ENCODE measurements around the gene MYH11.

Gene MYH11

DNA sequence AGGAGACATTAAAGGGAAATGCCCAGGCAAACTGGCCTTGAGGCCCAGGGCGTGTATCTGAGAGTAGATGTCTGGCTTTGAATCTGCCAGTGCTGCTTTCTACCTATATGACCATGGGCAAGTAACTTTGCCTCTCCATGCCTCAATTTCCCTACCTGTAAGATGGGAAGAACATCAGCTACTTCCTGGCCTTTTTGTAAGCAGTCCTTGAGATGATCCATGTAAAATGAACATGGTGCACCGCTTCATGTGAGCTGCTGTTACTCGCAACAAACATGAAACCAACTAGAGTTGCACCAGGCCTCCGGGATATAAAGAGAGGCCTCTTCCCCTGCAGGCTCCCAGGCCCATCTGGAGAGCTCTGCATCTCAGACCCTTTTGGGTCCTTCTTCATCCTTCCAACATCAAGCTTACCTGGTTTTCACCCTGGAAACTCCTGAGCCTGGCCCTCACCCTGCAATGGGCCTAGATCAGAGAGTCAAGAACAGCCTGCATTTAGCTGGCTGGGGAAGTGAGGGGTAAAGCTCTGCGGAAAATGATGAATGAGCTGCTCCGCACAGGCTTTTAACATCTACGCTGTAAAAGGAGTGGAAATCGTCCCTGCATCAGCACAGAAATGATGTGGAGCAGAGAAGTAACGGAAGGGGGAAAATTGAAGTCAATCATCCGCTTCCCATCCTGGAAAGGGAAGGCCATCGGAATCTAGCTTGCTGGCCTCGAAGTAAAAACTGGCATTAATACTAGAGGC lies 2.3 kb upstream of the MYH11 start:
- Histone ChIP-seq H3K79me2 (ENCODE audit: insufficient read depth, low read length) (no peaks in the 10 kb centered on the region), H3K27me3 (ENCODE audit: insufficient read depth, low read length) (peaks cover 11% of the 10 kb centered on the region; the same call in 1 of the 2 replicates), H2AFZ (ENCODE audit: low read length) (no peak overlapping the region)

DNA sequence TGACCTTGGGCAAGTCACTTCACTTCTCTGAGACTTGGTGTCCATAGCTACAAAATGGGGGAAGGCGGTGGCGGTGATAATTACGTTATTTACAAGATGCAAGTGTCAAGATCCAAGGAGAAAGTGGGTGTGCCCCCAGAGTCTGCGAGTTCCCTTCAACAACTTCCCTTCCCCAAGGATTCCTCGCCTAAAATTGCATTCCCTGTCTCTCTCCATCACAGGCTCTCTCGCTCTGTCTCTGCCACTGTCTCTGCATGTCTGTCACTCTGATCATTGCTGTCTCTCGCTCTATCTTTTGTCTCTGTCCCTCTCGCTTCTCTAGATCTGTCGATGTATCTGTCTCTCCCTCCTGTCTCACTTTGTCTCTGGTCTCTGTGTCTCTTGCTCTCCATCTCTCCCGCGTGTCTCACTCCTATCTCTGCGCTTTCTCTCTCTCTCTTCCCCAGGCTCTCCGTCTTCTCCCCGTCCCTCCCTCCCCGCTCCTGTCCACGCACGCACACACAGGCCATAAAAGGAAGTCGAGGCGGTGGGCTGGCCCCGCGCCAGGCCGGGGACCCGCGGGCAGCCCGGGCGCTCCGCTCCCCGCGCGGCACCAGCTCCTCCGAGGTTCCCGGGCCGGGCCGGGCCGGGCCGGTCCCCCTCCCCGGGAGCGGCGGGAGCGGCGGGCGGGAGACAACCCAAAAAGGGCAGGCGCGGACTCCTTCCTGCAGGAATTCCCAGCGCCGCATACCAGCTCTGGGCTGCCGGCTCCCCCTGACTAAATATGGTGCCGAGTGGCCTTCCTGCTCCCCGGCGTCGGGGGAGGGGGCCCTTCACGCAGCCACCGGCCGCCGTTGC lies 1.1 kb upstream of the MYH11 start:
- H3K4me1 ChIP-seq (ENCODE audit: insufficient read depth, low read length, severe bottlenecking), result peaks cover 9% of the 10 kb centered on the region
- no peak for TF ChIP-seq EZH2 (IDR thresholded peaks at IDR 0.05; ENCODE audit: borderline replicate concordance, low read length)
- TF ChIP-seq, protein P1, sequence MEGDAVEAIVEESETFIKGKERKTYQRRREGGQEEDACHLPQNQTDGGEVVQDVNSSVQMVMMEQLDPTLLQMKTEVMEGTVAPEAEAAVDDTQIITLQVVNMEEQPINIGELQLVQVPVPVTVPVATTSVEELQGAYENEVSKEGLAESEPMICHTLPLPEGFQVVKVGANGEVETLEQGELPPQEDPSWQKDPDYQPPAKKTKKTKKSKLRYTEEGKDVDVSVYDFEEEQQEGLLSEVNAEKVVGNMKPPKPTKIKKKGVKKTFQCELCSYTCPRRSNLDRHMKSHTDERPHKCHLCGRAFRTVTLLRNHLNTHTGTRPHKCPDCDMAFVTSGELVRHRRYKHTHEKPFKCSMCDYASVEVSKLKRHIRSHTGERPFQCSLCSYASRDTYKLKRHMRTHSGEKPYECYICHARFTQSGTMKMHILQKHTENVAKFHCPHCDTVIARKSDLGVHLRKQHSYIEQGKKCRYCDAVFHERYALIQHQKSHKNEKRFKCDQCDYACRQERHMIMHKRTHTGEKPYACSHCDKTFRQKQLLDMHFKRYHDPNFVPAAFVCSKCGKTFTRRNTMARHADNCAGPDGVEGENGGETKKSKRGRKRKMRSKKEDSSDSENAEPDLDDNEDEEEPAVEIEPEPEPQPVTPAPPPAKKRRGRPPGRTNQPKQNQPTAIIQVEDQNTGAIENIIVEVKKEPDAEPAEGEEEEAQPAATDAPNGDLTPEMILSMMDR (IDR thresholded peaks at IDR 0.05; ENCODE audit: low read length), result no peak
- H3K36me3 ChIP-seq (ENCODE audit: insufficient read depth, low read length), result no peaks in the 10 kb centered on the region
- no peaks in the 10 kb centered on the region for H3K9me2 ChIP-seq (ENCODE audit: low read depth, low read length)
- H2AFZ ChIP-seq (ENCODE audit: low read length), result no peak overlapping the region
- H3K27ac ChIP-seq (ENCODE audit: low read depth, low read length, poor library complexity, severe bottlenecking), result no peak overlapping the region
- H3K27me3 ChIP-seq (ENCODE audit: insufficient read depth, low read length), result peaks cover 11% of the 10 kb centered on the region; the same call in 1 of the 2 replicates
- H4K20me1 ChIP-seq (ENCODE audit: insufficient read depth, low read length), result no peaks in the 10 kb centered on the region
- no peaks in the 10 kb centered on the region for H3F3A ChIP-seq (ENCODE audit: insufficient read depth, low read length)
- no peak overlapping the region for H3K9ac ChIP-seq (ENCODE audit: low read length)
- no peaks in the 10 kb centered on the region for H3K79me2 ChIP-seq (ENCODE audit: insufficient read depth, low read length)
- no peaks in the 10 kb centered on the region for H3K9me3 ChIP-seq (ENCODE audit: low read length)
- no peak overlapping the region for H3K4me3 ChIP-seq (ENCODE audit: low read depth, low read length, poor library complexity, severe bottlenecking)
- H3K4me2 ChIP-seq (ENCODE audit: low read length), result no peak overlapping the region

More for the DNA sequence above, 2.3 kb upstream of the MYH11 start:
- Histone ChIP-seq H3K9me3 (ENCODE audit: low read length) (no peaks in the 10 kb centered on the region), H3K4me1 (ENCODE audit: insufficient read depth, low read length, severe bottlenecking) (peaks cover 9% of the 10 kb centered on the region), H3K4me2 (ENCODE audit: low read length) (no peak overlapping the region), H3K36me3 (ENCODE audit: insufficient read depth, low read length) (no peaks in the 10 kb centered on the region), H3K9ac (ENCODE audit: low read length) (no peak overlapping the region), H3K27ac (ENCODE audit: low read depth, low read length, poor library complexity, severe bottlenecking) (no peak overlapping the region), H4K20me1 (ENCODE audit: insufficient read depth, low read length) (no peaks in the 10 kb centered on the region), H3K9me2 (ENCODE audit: low read depth, low read length) (no peaks in the 10 kb centered on the region), H3F3A (ENCODE audit: insufficient read depth, low read length) (no peaks in the 10 kb centered on the region), H3K4me3 (ENCODE audit: low read depth, low read length, poor library complexity, severe bottlenecking) (no peak overlapping the region)
- no peak for TF ChIP-seq EZH2 (IDR thresholded peaks at IDR 0.05; ENCODE audit: borderline replicate concordance, low read length)
- TF ChIP-seq, protein P1 (IDR thresholded peaks at IDR 0.05; ENCODE audit: low read length), result no peak

DNA sequence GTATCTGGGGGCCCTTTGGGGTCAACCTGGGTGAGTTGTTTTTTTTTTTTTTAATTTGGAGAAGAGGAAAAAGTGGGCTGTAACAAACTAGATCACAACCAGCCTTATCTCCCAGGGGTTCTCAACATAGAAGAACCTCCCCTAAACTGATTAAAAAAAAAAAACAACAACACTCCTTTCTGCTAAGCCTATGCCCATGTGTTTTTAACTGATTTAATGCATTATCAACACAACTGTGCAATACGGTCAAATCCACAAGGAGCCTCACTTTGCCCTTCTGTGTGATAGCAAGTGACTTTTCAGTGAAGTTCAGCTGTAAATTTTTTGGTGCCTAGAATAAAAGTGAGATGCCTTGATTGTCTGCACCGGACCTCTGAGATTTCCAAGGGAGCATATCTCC lies 646 bp downstream of the MYH11 start:
- H3F3A ChIP-seq (ENCODE audit: insufficient read depth, low read length), result no peaks in the 10 kb centered on the region
- H3K4me2 ChIP-seq (ENCODE audit: low read length), result no peak overlapping the region
- H3K27ac ChIP-seq (ENCODE audit: low read depth, low read length, poor library complexity, severe bottlenecking), result no peak overlapping the region
- no peak overlapping the region for H3K4me3 ChIP-seq (ENCODE audit: low read depth, low read length, poor library complexity, severe bottlenecking)
- H3K9ac ChIP-seq (ENCODE audit: low read length), result no peak overlapping the region
- peaks cover 9% of the 10 kb centered on the region for H3K4me1 ChIP-seq (ENCODE audit: insufficient read depth, low read length, severe bottlenecking)
- peaks cover 17% of the 10 kb centered on the region; the same call in 1 of the 2 replicates for H3K27me3 ChIP-seq (ENCODE audit: insufficient read depth, low read length)
- H3K9me2 ChIP-seq (ENCODE audit: low read depth, low read length), result no peaks in the 10 kb centered on the region
- no peaks in the 10 kb centered on the region for H3K79me2 ChIP-seq (ENCODE audit: insufficient read depth, low read length)
- TF ChIP-seq, protein P1 (IDR thresholded peaks at IDR 0.05; ENCODE audit: low read length), result no peak
- TF ChIP-seq EZH2 (IDR thresholded peaks at IDR 0.05; ENCODE audit: borderline replicate concordance, low read length), result no peak
- no peaks in the 10 kb centered on the region for H3K9me3 ChIP-seq (ENCODE audit: low read length)
- H4K20me1 ChIP-seq (ENCODE audit: insufficient read depth, low read length), result no peaks in the 10 kb centered on the region
- H3K36me3 ChIP-seq (ENCODE audit: insufficient read depth, low read length), result no peaks in the 10 kb centered on the region
- H2AFZ ChIP-seq (ENCODE audit: low read length), result no peak overlapping the region

All from OCI-LY1 (cell line).